Thyroid gland (tissue), 4 donors: ENCODE measurements around the gene SIX3.

Experiments used
- POLR2A ChIP-seq, 2 donors: fragments of 450-650 bp; IDR thresholded peaks; one replicate each; pipeline ENCODE4 v1.6.1; 2017; ENCODE audit warnings: antibody characterized with exemption in 2 of 2, mild to moderate bottlenecking in 2 of 2, moderate library complexity in 1 of 2
- TF ChIP-seq, protein P1 (sequence below), 6 experiments: fragments of 200-600 bp in 3 of 6; fragments of 450-650 bp in 3 of 6; sonication (generic) in 3 of 6; IDR thresholded peaks; one replicate each; pipeline ENCODE4 v1.5.1; 2016 to 2019; ENCODE audit warnings: antibody characterized with exemption in 6 of 6, mild to moderate bottlenecking in 2 of 6, inconsistent platforms in 1 of 6, moderate library complexity in 1 of 6

- TF ChIP-seq, protein P1, sequence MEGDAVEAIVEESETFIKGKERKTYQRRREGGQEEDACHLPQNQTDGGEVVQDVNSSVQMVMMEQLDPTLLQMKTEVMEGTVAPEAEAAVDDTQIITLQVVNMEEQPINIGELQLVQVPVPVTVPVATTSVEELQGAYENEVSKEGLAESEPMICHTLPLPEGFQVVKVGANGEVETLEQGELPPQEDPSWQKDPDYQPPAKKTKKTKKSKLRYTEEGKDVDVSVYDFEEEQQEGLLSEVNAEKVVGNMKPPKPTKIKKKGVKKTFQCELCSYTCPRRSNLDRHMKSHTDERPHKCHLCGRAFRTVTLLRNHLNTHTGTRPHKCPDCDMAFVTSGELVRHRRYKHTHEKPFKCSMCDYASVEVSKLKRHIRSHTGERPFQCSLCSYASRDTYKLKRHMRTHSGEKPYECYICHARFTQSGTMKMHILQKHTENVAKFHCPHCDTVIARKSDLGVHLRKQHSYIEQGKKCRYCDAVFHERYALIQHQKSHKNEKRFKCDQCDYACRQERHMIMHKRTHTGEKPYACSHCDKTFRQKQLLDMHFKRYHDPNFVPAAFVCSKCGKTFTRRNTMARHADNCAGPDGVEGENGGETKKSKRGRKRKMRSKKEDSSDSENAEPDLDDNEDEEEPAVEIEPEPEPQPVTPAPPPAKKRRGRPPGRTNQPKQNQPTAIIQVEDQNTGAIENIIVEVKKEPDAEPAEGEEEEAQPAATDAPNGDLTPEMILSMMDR (IDR thresholded peaks at IDR 0.05): no peak
- TF ChIP-seq POLR2A (IDR thresholded peaks at IDR 0.05): no peak
These were observed 5.8 kb upstream of the SIX3 start for GRCh38 chr2:44935729-44936098.
